IMR-90 (cell line): ENCODE measurements around the gene ANKRD27. TPM values are rescaled to one million over a fixed set of nuclear protein-coding genes. Genes with fewer than 3 reads are reported as not detected.
A peak's percentile ranks its signal among the peaks of the same experiment; 100 is the strongest.
"Not testable (repeated sequence)": the region's sequence is repeated elsewhere in the genome, so short reads cannot be mapped to it uniquely, and the experiment has no call there.

Source experiments
- ATAC-seq: fragments of 200-7000 bp; cut with Tn5 transposase; 2 replicates; pipeline ENCODE4 v1.9.1; 2020; ENCODE audit warnings: low read depth, mild to moderate bottlenecking, moderate library complexity
- BruUV-seq: library from RNA; stranded (reverse); fragments of 400-500 nt; replicated peaks from 2 replicates; lab custom pipeline; 2021; lab: Mats Ljungman, UMichigan
- CTCF ChIA-PET: fragments of 300-600 bp; formaldehyde crosslinking; extraction: SDS; loops from one replicate; lab custom pipeline; 2021; ENCODE audit warnings: antibody characterized with exemption; lab: Yijun Ruan, JAX
- POLR2A ChIA-PET: fragments of 300-600 bp; sonication (Branson Sonifier 250); formaldehyde crosslinking; loops from one replicate; lab custom pipeline; 2022; ENCODE audit warnings: antibody characterized with exemption; ENCODE audit not compliant: unreplicated experiment; lab: Charles Lee
- DNase-seq: peaks from one replicate; pipeline ENCODE4 v3.0.0; 2013
- H2AFZ ChIP-seq: replicated peaks from 2 replicates; pipeline ENCODE3; 2013; ENCODE audit warnings: low read length, mild to moderate bottlenecking; ENCODE audit not compliant: poor library complexity
- H2AK5ac ChIP-seq: 2 replicates; pipeline ENCODE4 v1.6.1; 2013; ENCODE audit warnings: low read depth, low read length, inconsistent platforms
- H2AK9ac ChIP-seq: replicated peaks from 2 replicates; pipeline ENCODE3; 2013; ENCODE audit warnings: mild to moderate bottlenecking, low read depth, low read length, moderate library complexity; ENCODE audit not compliant: poor library complexity
- H2BK120ac ChIP-seq: 2 replicates; pipeline ENCODE4 v1.6.1; 2013; ENCODE audit warnings: low read depth, low read length, inconsistent platforms
- H2BK15ac ChIP-seq: 3 replicates; pipeline ENCODE4 v1.6.1; 2013; ENCODE audit warnings: low read depth, low read length, inconsistent platforms
- H2BK20ac ChIP-seq: 2 replicates; pipeline ENCODE4 v1.6.1; 2013; ENCODE audit warnings: low read depth, mild to moderate bottlenecking, inconsistent platforms, low read length, moderate library complexity
- H2BK5ac ChIP-seq: 2 replicates; pipeline ENCODE4 v1.6.1; 2013; ENCODE audit warnings: mild to moderate bottlenecking, low read depth, low read length, inconsistent platforms; ENCODE audit not compliant: poor library complexity, severe bottlenecking
- H3K14ac ChIP-seq: replicated peaks from 2 replicates; pipeline ENCODE4 v1.6.1; 2013; ENCODE audit warnings: low read depth, low read length, inconsistent platforms
- H3K18ac ChIP-seq: 2 replicates; pipeline ENCODE4 v1.6.1; 2013; ENCODE audit warnings: low read depth, low read length, control low read depth
- H3K23ac ChIP-seq: 2 replicates; pipeline ENCODE4 v1.6.1; 2013; ENCODE audit warnings: low read depth, low read length, inconsistent platforms
- H3K27ac ChIP-seq: 2 replicates; pipeline ENCODE4 v1.5.1; 2013; ENCODE audit warnings: mild to moderate bottlenecking, control low read depth, low read length; ENCODE audit not compliant: insufficient read depth
- H3K27me3 ChIP-seq: 2 replicates; pipeline ENCODE4 v1.6.1; 2013; ENCODE audit warnings: low read length; ENCODE audit not compliant: control insufficient read depth, insufficient read depth
- H3K36me3 ChIP-seq: 2 replicates; pipeline ENCODE4 v1.6.1; 2013; ENCODE audit warnings: low read length, mixed read lengths; ENCODE audit not compliant: control insufficient read depth, insufficient read depth
- H3K4ac ChIP-seq: 2 replicates; pipeline ENCODE4 v1.6.1; 2013; ENCODE audit warnings: low read depth, low read length, inconsistent platforms
- H3K4me1 ChIP-seq: 2 replicates; pipeline ENCODE4 v1.6.1; 2013; ENCODE audit warnings: low read length, mixed read lengths; ENCODE audit not compliant: control insufficient read depth, insufficient read depth
- H3K4me2 ChIP-seq: 2 replicates; pipeline ENCODE4 v1.6.1; 2013; ENCODE audit warnings: low read depth, mild to moderate bottlenecking, control low read depth, low read length, moderate library complexity
- H3K4me3 ChIP-seq: 2 replicates; pipeline ENCODE4 v1.5.1; 2013; ENCODE audit warnings: low read depth, mild to moderate bottlenecking, control low read depth, low read length, moderate library complexity; ENCODE audit not compliant: insufficient read depth
- H3K56ac ChIP-seq: 2 replicates; pipeline ENCODE4 v1.6.1; 2013; ENCODE audit warnings: low read length, inconsistent platforms; ENCODE audit not compliant: insufficient read depth; ENCODE audit errors: extremely low read depth
- H3K79me1 ChIP-seq, 2 experiments: 2 replicates each; pipeline ENCODE4 v1.6.1; 2013; ENCODE audit warnings: low read length in 2 of 2, inconsistent platforms in 1 of 2, low read depth in 1 of 2
- H3K9ac ChIP-seq: 2 replicates; pipeline ENCODE4 v1.6.1; 2013; ENCODE audit warnings: low read depth, low read length, control low read depth
- H3K9me1 ChIP-seq: 2 replicates; pipeline ENCODE4 v1.6.1; 2013; ENCODE audit warnings: low read length, inconsistent platforms; ENCODE audit not compliant: insufficient read depth
- H3K9me3 ChIP-seq: 2 replicates; pipeline ENCODE4 v1.6.1; 2013; ENCODE audit warnings: low read length; ENCODE audit not compliant: control insufficient read depth, insufficient read depth
- H4K20me1 ChIP-seq: 2 replicates; pipeline ENCODE4 v1.6.1; 2013; ENCODE audit warnings: low read length, inconsistent platforms; ENCODE audit not compliant: insufficient read depth
- H4K5ac ChIP-seq: 2 replicates; pipeline ENCODE4 v1.6.1; 2013; ENCODE audit warnings: mild to moderate bottlenecking, low read depth, low read length, control low read depth
- H4K8ac ChIP-seq, 2 experiments: 2 replicates each; pipeline ENCODE4 v1.6.1; 2013; ENCODE audit warnings: low read depth in 2 of 2, low read length in 2 of 2, control low read depth in 1 of 2, inconsistent platforms in 1 of 2
- H4K91ac ChIP-seq: 2 replicates; pipeline ENCODE4 v1.6.1; 2013; ENCODE audit warnings: low read depth, low read length, inconsistent platforms; ENCODE audit not compliant: insufficient read depth
- WGBS, 2 experiments: methylation state at CpG; one replicate each; pipeline versions ENCODE4 v1.1.5 to v1.1.7; 2013; ENCODE audit warnings: missing lambda C conversion rate in 2 of 2; ENCODE audit not compliant: insufficient read length in 1 of 2; ENCODE audit errors: extremely low coverage in 2 of 2; 5-methylcytosine and 5-hydroxymethylcytosine counted together
- dilution Hi-C: fragments of 300-500 bp; cut with HindIII; formaldehyde crosslinking; loops from one replicate; pipeline ENCODE4 v1.14.3; 2018; ENCODE audit warnings: low sequenced_read_pairs; ENCODE audit not compliant: unreplicated experiment
- in situ Hi-C: fragments of 300-500 bp; cut with MboI; formaldehyde crosslinking; loops from 3 replicates; pipeline ENCODE4 v1.14.3; 2019; ENCODE audit warnings: low sequenced_read_pairs, inconsistent platforms, mixed read lengths
- intact Hi-C: fragments of 100-400 bp; cut with micrococcal nuclease; formaldehyde crosslinking; loops from 2 replicates; pipeline ENCODE4 v1.10.0; 2022
- polyA plus RNA-seq, 3 experiments: library from polyadenylated mRNA; depleted of rRNA; stranded (reverse); fragments of >200 nt; gene quantifications; 2 replicates each; pipeline ENCODE4 v1.2.3, GENCODE V29; 2012; ENCODE audit warnings: low replicate concordance in 1 of 3
- total RNA-seq: library from RNA; depleted of rRNA; stranded (reverse); fragments of >200 nt; gene quantifications from 2 replicates; pipeline ENCODE4 v1.2.3, GENCODE V29; 2012

Gene ANKRD27
- total and polyA plus RNA-seq, 2 of the 4 experiments (the other 2 are of a cell fraction): 16.7 to 35.0 TPM

GRCh38 chr19:32694316-32694715 is 19.3 kb upstream of the ANKRD27 start:
- H3K23ac ChIP-seq, POLR2A ChIA-PET, H2BK20ac ChIP-seq, H2BK15ac ChIP-seq, H4K20me1 ChIP-seq, H2AFZ ChIP-seq, H2BK120ac ChIP-seq, H3K9me1 ChIP-seq, H4K91ac ChIP-seq, H3K4ac ChIP-seq, H2BK5ac ChIP-seq, H2AK9ac ChIP-seq, H3K4me2 ChIP-seq, BruUV-seq, H3K9ac ChIP-seq, CTCF ChIA-PET, H3K18ac ChIP-seq, ATAC-seq, H2AK5ac ChIP-seq, H3K4me1 ChIP-seq, H3K14ac ChIP-seq, H3K27ac ChIP-seq, H3K56ac ChIP-seq, dilution Hi-C loops, H3K4me3 ChIP-seq, H4K8ac ChIP-seq, H3K27me3 ChIP-seq, DNase-seq, H4K5ac ChIP-seq, in situ Hi-C loops, H3K9me3 ChIP-seq: not testable (repeated sequence)
- no CpG with 5 or more reads among the region's 2 CpGs for WGBS, 2 experiments
- intact Hi-C loops: loop anchor here (5.0 kb wide), 1 partner anchor 278 kb away; the partner anchor contains the start of genes CEP89 and FAAP24
- H3K36me3 ChIP-seq: peaks cover 10% of the 10 kb centered on the region; the same call in 1 of the 2 replicates
- H3K79me1 ChIP-seq: peaks cover 10 to 37% of the 10 kb centered on the region in 2 experiments

- ATAC-seq, H2BK5ac ChIP-seq, POLR2A ChIA-PET, dilution Hi-C loops, H3K27ac ChIP-seq, BruUV-seq, H2AK5ac ChIP-seq, H3K4me3 ChIP-seq, H3K27me3 ChIP-seq, H3K36me3 ChIP-seq, H3K23ac ChIP-seq, H2BK20ac ChIP-seq, H2BK15ac ChIP-seq, H4K5ac ChIP-seq, H3K4ac ChIP-seq, H2AK9ac ChIP-seq, H4K20me1 ChIP-seq, H3K9me3 ChIP-seq, H4K8ac ChIP-seq, H2BK120ac ChIP-seq, H3K9me1 ChIP-seq, DNase-seq, H3K56ac ChIP-seq, H3K4me1 ChIP-seq, in situ Hi-C loops, H3K14ac ChIP-seq, H3K9ac ChIP-seq, CTCF ChIA-PET, H4K91ac ChIP-seq, H2AFZ ChIP-seq, H3K18ac ChIP-seq: not testable (repeated sequence)
- intact Hi-C loops: loop anchor here (5.0 kb wide), 1 partner anchor 279 kb away; the partner anchor contains the start of genes CEP89 and FAAP24
- H3K4me2 ChIP-seq: peak overlapping the region; percentile 89
- 100% methylated on average over 2 of the region's 20 CpGs; no CpG with 5 or more reads in 1 of the 2 experiments for WGBS, 2 experiments
- H3K79me1 ChIP-seq: peaks cover 10 to 37% of the 10 kb centered on the region in 2 experiments
Observed at GRCh38 chr19:32693151-32694108, 18.4 kb upstream of the ANKRD27 start.
